ENCODE measurements around the gene STARD13. TPM values are rescaled to one million over a fixed set of nuclear protein-coding genes. Genes with fewer than 3 reads are reported as not detected.

STARD13 gene
- total and polyA plus RNA-seq, 2 donors (not counting 1 experiment from before 2014, with no cell fraction given) = 0.06 to 0.22 TPM

- no peak overlapping the region for H3K4me3 ChIP-seq (ENCODE audit: control extremely low read depth in 1 of 5, extremely low read depth in 1 of 5, insufficient read depth in 1 of 5, low read depth in 2 of 5, low read length in 4 of 5)
- no peaks in the 10 kb centered on the region for H3K79me2 ChIP-seq (ENCODE audit: control insufficient read depth, insufficient read depth, low read length)
- no peaks in the 10 kb centered on the region for H3K36me3 ChIP-seq (replicated peaks in 1 of 2; ENCODE audit: control extremely low read depth in 1 of 2, control insufficient read depth in 1 of 2, extremely low read depth in 1 of 2, insufficient read depth in 2 of 2, low read length in 1 of 2)
- no peaks in the 10 kb centered on the region for H4K20me1 ChIP-seq (ENCODE audit: control insufficient read depth, insufficient read depth, low read length, poor library complexity, severe bottlenecking)
- no peak for TF ChIP-seq CTCF (IDR thresholded peaks at IDR 0.05)
- no peak for TF ChIP-seq EZH2 (IDR thresholded peaks at IDR 0.05; ENCODE audit: borderline replicate concordance, insufficient read depth, low read depth, low read length, poor library complexity, severe bottlenecking)
- no peak overlapping the region for H3K9ac ChIP-seq (ENCODE audit: low read length)
- WGBS (ENCODE audit: insufficient coverage) = no CpG with 5 or more reads among the region's 1 CpG
- H3K27me3 ChIP-seq (replicated peaks in 1 of 4; ENCODE audit: control extremely low read depth in 1 of 4, control insufficient read depth in 3 of 4, insufficient read depth in 4 of 4, low read length in 3 of 4) = no peaks in the 10 kb centered on the region
- ChIA-PET CTCF (no interaction called here), POLR2A (no interaction called here)
- no peak overlapping the region for H2AFZ ChIP-seq (ENCODE audit: insufficient read depth, low read depth, low read length, poor library complexity, severe bottlenecking)
- intact Hi-C loops (cut with micrococcal nuclease) = no loop called here
- ATAC-seq (ENCODE audit: low read depth) = no peak
- peaks cover 3% of the 10 kb centered on the region for H3K27me3 Mint-ChIP-seq
- peaks cover 0 to 4% (median 0%) of the 10 kb centered on the region in 3 donors for H3K9me3 ChIP-seq (ENCODE audit: control extremely low read depth in 1 of 3, control insufficient read depth in 2 of 3, insufficient read depth in 1 of 3, low read length in 2 of 3)
- no peak overlapping the region for H3K4me2 ChIP-seq (replicated peaks; ENCODE audit: low read depth, low read length, poor library complexity, severe bottlenecking)
- no peaks in the 10 kb centered on the region for H3K9me3 Mint-ChIP-seq (ENCODE audit: insufficient read depth)
- H3K4me3 Mint-ChIP-seq = no peak overlapping the region
- H3K4me1 Mint-ChIP-seq = no peaks in the 10 kb centered on the region
- H3K4me1 ChIP-seq (ENCODE audit: control insufficient read depth in 2 of 2, insufficient read depth in 2 of 2, low read length in 2 of 2) = no peaks in the 10 kb centered on the region
- H3K27ac Mint-ChIP-seq = no peak overlapping the region
- no peak for DNase-seq
- no peak overlapping the region for H3K27ac ChIP-seq (ENCODE audit: low read length in 2 of 2)
Measured at GRCh38 chr13:33176526-33176925, 109.0 kb downstream of the STARD13 start.

DNA sequence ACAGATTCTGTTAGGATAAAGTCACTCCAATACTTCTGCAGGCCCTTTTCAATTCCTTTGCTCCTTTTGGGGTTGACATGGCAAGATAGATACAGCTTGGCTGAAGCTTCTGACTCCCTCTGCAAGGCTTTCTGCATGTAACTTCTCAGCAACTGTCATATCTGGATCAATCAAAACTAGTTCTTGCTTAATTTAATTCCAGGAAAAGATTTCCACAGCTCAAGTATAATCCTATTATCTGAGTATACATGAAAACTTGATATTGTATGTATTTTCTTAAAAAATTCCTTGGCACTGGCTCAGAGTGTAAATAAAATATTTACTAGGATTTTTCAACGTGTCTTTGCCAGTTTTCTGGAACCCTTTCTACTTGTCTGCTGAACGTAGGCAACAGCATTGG is 109.6 kb downstream of the STARD13 start:
- Mint-ChIP-seq H3K4me3 (no peak overlapping the region), H3K27ac (no peak overlapping the region), H3K9me3 (ENCODE audit: insufficient read depth) (no peaks in the 10 kb centered on the region), H3K4me1 (no peaks in the 10 kb centered on the region), H3K27me3 (peaks cover 3% of the 10 kb centered on the region)
- no CpG with 5 or more reads among the region's 2 CpGs for WGBS (ENCODE audit: insufficient coverage)
- TF ChIP-seq EZH2 (IDR thresholded peaks at IDR 0.05; ENCODE audit: borderline replicate concordance, insufficient read depth, low read depth, low read length, poor library complexity, severe bottlenecking) (no peak), CTCF (IDR thresholded peaks at IDR 0.05) (no peak)
- ATAC-seq (ENCODE audit: low read depth) (no peak), DNase-seq (no peak)
- Histone ChIP-seq H2AFZ (ENCODE audit: insufficient read depth, low read depth, low read length, poor library complexity, severe bottlenecking) (no peak overlapping the region), H3K4me3 (ENCODE audit: control extremely low read depth in 1 of 5, extremely low read depth in 1 of 5, insufficient read depth in 1 of 5, low read depth in 2 of 5, low read length in 4 of 5) (no peak overlapping the region), H3K27ac (ENCODE audit: low read length in 2 of 2) (no peak overlapping the region), H4K20me1 (ENCODE audit: control insufficient read depth, insufficient read depth, low read length, poor library complexity, severe bottlenecking) (no peaks in the 10 kb centered on the region), H3K9ac (ENCODE audit: low read length) (no peak overlapping the region), H3K27me3 (replicated peaks in 1 of 4; ENCODE audit: control extremely low read depth in 1 of 4, control insufficient read depth in 3 of 4, insufficient read depth in 4 of 4, low read length in 3 of 4) (no peaks in the 10 kb centered on the region), H3K4me1 (ENCODE audit: control insufficient read depth in 2 of 2, insufficient read depth in 2 of 2, low read length in 2 of 2) (no peaks in the 10 kb centered on the region), H3K4me2 (replicated peaks; ENCODE audit: low read depth, low read length, poor library complexity, severe bottlenecking) (no peak overlapping the region), H3K36me3 (replicated peaks in 1 of 2; ENCODE audit: control extremely low read depth in 1 of 2, control insufficient read depth in 1 of 2, extremely low read depth in 1 of 2, insufficient read depth in 2 of 2, low read length in 1 of 2) (no peaks in the 10 kb centered on the region), H3K9me3 (ENCODE audit: control extremely low read depth in 1 of 3, control insufficient read depth in 2 of 3, insufficient read depth in 1 of 3, low read length in 2 of 3) (peaks cover 0 to 4% (median 0%) of the 10 kb centered on the region in 3 donors), H3K79me2 (ENCODE audit: control insufficient read depth, insufficient read depth, low read length) (no peaks in the 10 kb centered on the region)
- intact Hi-C loops (cut with micrococcal nuclease) = no loop called here
- ChIA-PET POLR2A (no interaction called here), CTCF (interaction anchor here (0.8 kb wide), 1 partner anchor 8 kb away, joined by 3 read pairs; no protein-coding TSS in a partner anchor)

Data from B cell (primary cell).